K562 treated with DMSO at 1 percent for 48 hours (cell line): ENCODE data around the gene KRTAP2-4. TPM values are rescaled to one million over a fixed set of nuclear protein-coding genes. Genes with fewer than 3 reads are reported as not detected.

Experiments used
- total RNA-seq: library from RNA; unstranded; fragments of 300-600 nt; gene quantifications from 2 replicates; pipeline ENCODE4 v1.2.3, GENCODE V29; 2022; ENCODE audit warnings: low replicate concordance; ENCODE audit errors: extremely low read depth

The KRTAP2-4 gene, protein sequence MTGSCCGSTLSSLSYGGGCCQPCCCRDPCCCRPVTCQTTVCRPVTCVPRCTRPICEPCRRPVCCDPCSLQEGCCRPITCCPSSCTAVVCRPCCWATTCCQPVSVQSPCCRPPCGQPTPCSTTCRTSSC
- total RNA-seq: not detected in 2 replicates

DNA sequence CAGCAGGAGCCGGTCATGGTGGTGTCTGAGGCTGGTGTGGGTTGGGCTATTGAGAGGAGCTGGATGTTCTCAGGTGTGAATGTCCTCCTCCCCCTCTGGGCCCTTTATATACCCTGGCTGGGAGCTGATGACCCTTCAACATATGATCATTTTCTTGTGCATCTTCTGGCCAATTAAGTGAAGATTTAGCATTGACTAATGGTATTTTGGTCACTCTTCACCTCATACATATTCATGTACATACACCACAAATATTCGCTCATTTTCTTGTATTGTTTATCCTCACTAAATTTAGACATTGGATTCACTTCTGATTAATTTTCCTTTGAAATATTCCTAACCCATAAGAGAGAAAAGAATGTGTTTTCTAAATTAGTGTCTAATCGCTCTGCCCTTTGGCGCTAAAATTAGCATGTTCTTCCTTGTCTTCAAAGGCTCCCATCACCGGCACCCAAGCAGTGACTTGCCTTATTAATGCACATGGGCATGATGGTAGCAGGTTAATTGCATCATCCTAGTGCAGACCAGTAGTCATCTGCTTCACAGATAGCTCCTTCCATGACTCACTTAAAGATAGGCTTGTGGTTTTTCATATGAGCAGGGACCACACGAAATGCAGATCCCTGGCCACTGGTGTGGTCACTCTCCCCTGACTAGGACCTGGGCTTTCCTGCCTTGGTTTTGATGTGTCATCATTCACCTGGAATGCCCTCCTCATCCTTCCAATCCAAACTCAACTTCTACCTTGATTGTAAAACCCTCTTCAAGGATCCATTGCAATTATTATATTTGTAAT is at the start of gene KRTAP2-4:
TSS of gene KRTAP2-4 (minus strand) at position 51 of the 796 bp plus-strand sequence. CDS start at position 17, 34 bp downstream.

DNA sequence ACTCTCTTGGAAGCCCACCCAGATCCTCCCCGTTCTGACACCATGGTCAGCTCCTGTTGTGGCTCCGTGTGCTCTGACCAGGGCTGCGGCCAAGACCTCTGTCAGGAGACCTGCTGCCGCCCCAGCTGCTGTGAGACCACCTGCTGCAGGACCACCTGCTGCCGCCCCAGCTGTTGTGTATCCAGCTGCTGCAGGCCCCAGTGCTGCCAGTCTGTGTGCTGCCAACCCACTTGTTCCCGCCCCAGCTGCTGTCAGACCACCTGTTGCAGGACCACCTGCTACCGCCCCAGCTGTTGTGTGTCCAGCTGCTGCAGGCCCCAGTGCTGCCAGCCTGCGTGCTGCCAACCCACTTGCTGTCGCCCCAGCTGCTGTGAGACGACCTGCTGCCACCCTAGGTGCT is 39.7 kb upstream of the KRTAP2-4 start, which contains the start of gene KRTAP4-9:
TSS of gene KRTAP4-9 (plus strand) at position 43 of the 400 bp plus-strand sequence. CDS start at position 43, 0 bp downstream.

DNA sequence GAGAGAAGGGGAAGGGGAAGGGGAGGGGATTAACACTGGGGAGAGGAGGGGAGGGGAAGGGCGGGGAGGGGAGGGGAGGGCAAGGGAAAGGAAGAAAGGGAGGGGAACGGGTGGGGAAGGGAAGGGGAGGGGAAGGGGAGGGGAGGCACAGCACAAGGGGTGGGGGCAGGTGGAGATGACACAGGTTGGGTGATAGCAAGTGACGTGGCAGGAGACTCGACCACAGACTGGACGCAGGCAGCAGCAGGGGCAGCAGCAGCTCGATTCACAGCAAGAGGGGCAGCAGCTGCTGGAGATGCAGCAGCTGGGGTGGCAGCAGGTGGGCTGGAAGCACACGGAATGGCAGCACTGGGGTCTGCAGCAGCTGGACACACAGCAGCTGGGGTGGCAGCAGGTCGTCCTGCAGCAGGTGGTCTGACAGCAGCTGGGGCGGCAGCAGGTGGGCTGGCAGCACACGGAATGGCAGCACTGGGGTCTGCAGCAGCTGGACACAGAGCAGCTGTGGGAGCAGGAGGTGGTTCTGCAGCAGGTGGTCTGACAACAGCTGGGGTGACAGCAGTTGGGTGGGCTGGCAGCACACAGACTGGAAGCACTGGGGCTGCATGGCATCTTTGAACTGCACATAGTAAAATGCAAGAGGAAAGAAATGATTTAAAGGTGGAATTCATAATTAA is 36.0 kb upstream of the KRTAP2-4 start, which contains the start of gene KRTAP4-16:
TSS of gene KRTAP4-16 (minus strand) at position 624 of the 674 bp plus-strand sequence. CDS start at position 624, 0 bp downstream.

DNA sequence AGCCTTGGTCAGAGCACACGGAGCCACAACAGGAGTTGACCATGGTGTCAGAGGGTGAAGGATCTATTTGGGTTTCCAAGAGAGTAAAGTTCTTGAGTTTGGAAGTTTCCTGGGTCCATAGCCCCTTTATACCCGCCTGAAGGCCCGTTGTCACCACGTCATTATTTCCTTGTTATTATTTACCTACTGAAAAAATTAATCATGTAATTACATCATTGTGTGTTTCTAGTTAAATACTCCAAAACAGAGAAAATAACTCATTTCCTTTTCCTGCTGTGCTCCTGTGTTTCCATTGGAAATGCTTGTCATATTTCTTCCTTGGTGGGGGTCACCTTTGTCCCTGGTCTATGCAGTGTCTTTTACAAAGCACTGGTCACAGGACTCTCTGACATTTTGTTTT is 32.4 kb upstream of the KRTAP2-4 start, which contains the start of gene KRTAP4-8:
TSS of gene KRTAP4-8 (minus strand) at position 101 of the 400 bp plus-strand sequence. CDS start at position 43, 58 bp downstream.

DNA sequence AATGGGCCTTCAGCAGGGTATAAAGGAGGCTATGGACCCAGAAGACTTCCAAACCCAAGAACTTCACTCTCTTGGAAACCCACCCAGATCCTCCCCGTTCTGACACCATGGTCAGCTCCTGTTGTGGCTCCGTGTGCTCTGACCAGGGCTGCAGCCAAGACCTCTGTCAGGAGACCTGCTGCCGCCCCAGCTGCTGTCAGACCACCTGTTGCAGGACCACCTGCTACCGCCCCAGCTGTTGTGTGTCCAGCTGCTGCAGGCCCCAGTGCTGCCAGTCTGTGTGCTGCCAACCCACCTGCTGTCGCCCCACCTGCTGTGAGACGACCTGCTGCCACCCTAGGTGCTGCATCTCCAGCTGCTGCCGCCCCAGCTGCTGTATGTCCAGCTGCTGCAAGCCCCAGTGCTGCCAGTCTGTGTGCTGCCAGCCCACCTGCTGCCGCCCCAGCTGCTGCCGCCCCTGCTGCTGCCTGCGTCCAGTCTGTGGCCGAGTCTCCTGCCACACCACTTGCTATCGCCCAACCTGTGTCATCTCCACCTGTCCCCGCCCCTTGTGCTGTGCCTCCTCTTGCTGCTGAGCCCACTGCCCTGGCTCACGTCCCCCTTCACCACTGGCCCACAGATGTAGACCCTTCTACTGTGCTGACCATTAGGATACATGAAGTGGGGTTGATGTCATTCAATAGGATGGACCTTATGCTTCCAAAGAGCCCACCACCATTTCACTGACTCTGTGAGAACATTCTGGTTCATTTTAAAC is 18.6 kb upstream of the KRTAP2-4 start, which contains the start of gene KRTAP4-7:
TSS of gene KRTAP4-7 (plus strand) at position 51 of the 757 bp plus-strand sequence. CDS start at position 108, 57 bp downstream.

DNA sequence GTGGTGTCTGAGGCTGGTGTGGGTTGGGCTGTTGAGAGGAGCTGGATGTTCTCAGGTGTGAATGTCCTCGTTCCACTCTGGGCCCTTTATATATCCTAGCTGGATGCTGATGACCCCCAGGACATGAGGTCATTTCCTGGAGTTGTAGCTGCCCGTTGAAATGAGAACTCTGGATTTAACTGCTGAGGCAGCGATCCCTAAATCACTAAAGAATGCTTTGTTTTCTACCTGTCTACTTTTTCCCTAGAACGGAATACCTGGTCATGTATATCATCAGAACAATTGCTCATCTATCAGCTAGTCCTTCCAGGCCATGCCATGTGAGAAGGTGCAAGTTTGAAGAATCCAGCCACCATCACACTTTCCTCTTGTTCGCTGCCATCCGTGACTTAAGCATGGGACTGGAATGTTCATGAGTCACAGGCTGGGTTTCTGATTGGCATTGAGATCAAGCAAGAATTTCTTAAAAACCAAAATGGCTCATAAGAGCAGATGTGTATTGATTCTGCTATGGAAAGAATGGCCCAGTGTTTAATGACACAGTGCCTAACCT is 5.6 kb downstream of the KRTAP2-4 start, which contains the start of gene KRTAP2-3:
TSS of gene KRTAP2-3 (minus strand) at position 63 of the 553 bp plus-strand sequence. CDS start 64 bp downstream, outside the sequence.

DNA sequence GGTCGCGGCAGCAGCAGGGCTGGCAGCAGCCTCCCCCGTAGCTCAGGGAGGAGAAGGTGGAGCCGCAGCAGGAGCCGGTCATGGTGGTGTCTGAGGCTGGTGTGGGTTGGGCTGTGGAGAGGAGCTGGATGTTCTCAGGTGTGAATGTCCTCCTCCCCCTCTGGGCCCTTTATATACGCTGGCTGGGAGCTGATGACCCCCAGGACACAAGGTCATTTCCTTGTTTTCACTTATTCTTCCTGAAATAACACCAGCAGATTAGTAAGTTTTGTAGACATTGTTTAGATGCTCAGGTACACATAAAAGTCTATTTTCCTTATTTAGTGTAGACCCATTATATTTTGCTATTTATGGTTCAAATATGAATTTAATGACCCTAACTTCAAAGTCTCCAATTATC is 10.5 kb downstream of the KRTAP2-4 start, which contains the start of gene KRTAP2-2:
TSS of gene KRTAP2-2 (minus strand) at position 101 of the 400 bp plus-strand sequence. CDS start at position 82, 19 bp downstream.

DNA sequence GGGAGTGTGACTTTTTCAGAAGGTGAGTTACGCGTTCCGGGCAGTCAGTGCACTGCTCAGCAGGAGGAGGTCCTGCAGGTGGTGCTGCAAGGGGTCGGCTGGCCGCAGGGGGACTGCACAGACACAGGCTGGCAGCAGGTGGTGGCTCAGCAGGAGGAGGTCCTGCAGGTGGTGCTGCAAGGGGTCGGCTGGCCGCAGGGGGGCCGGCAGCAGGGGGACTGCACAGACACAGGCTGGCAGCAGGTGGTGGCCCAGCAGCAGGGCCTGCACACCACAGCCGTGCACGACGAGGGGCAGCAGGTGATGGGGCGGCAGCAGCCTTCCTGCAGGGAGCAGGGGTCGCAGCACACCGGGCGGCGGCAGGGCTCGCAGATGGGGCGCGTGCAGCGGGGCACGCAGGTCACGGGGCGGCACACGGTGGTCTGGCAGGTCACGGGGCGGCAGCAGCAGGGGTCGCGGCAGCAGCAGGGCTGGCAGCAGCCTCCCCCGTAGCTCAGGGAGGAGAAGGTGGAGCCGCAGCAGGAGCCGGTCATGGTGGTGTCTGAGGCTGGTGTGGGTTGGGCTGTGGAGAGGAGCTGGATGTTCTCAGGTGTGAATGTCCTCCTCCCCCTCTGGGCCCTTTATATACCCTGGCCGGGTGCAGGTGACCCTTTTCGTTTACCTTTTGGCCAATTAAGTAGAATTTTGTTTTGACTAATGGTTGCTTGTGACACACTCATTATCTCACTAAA is 18.8 kb downstream of the KRTAP2-4 start, which contains the start of gene KRTAP2-1:
TSS of gene KRTAP2-1 (minus strand) at position 582 of the 731 bp plus-strand sequence. CDS start at position 533, 49 bp downstream.

DNA sequence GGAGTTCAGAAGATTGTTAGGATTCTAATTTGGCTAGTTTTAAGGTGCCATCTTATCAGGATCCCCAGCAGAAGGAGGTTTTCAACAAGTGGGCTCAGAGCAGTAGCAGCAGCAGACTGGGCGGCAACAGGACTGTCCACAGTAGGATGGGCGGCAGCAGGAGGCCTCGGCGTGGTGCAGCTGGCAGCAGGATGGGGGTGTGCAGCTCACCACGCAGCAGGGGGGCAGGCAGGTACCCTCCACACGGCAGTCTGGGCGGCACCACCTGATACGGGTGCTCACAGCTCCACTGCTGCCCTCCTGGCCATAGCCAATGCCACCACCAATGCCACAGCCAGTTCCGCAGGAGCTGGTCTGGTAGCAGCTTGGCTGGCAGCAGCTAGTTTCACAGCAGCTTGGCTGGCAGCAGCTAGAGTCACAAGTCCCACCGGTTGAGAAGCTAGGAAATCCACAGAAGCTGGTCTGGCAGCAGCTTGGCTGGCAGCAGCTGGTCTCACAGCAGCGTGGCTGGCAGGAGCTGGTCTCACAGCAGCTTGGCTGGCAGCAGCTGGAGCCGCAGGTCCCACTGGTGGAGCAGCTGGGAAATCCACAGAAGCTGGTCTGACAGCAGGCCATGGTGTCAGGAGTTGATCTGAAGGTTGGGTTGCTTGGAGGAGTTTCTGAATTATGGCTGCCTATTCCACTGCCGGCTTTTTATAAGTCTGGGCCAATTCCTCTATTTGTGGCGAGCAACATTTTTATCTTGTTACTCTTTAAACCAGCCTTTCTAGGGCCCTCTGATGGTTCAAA is 24.7 kb downstream of the KRTAP2-4 start, which contains the start of gene KRTAP1-1:
TSS of gene KRTAP1-1 (minus strand) at position 668 of the 789 bp plus-strand sequence. CDS start at position 615, 53 bp downstream.

DNA sequence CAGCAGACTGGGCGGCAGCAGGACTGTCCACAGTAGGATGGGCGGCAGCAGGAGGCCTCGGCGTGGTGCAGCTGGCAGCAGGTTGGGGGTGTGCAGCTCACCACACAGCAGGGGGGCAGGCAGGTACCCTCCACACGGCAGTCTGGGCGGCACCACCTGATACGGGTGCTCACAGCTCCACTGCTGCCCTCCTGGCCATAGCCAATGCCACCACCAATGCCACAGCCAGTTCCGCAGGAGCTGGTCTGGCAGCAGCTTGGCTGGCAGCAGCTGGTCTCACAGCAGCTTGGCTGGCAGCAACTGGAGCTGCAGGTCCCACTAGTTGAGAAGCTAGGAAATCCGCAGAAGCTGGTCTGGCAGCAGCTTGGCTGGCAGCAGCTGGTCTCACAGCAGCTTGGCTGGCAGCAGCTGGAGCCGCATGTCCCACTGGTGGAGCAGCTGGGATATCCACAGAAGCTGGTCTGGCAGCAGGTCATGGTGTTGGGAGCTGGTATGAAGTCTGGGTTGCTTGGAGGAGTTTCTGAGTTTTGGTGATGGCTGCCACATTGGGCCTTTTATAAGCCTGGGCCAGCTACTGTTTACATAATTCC is 31.2 kb downstream of the KRTAP2-4 start, which contains the start of gene KRTAP1-3:
TSS of gene KRTAP1-3 (minus strand) at position 529 of the 590 bp plus-strand sequence. CDS start at position 476, 53 bp downstream.

DNA sequence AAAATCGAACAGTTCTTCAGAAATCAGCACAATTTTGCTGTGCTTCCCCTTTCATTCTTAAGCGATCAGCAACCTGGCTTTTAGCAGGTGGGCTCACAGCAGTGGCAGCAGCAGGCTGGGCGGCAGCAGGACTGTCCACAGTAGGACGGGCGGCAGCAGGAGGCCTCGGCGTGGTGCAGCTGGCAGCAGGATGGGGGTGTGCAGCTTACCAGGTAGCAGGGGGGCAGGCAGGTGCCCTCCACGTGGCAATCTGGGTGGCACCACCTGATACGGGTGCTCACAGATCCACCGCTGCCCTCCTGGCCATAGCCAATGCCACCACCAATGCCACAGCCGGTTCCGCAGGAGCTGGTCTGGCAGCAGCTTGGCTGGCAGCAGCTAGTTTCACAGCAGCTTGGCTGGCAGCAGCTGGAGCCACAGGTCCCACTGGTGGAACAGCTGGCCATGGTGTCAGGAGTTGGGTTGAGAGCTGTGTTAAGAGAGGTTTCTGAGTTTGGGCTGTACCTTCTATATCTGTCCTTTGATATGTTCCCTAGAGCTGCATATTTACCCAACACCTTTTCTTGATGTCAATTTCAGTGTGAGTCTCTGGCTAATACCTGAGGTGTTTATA is 35.9 kb downstream of the KRTAP2-4 start, which contains the start of gene KRTAP1-4:
TSS of gene KRTAP1-4 (minus strand) at position 563 of the 613 bp plus-strand sequence. CDS start at position 446, 117 bp downstream.

DNA sequence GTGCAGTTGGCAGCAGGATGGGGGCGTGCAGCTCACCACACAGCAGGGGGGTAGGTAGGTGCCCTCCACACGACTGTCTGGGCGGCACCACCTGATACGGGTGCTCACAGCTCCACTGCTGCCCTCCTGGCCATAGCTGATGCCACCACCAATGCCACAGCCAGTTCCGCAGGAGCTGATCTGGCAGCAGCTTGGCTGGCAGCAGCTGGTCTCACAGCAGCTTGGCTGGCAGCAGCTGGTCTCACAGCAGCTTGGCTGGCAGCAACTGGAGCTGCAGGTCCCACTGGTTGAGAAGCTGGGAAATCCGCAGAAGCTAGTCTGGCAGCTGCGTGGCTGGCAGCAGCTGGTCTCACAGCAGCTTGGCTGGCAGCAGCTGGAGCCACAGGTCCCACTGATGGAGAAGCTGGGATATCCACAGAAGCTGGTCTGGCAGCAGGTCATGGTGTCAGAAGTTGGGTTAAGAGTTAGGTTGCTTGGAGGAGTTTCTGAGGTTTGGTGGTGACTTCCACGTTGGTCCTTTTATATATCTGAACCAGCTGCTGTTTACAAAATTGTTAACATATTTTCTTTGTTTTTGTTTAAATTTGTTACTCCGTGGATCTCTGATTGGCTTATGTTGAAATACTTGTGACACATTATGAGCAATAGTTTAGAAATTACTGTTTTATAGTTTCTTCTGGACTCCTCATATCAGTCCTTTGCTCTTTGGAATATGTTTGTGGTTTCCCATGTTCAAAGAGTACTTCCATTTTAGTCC is 38.8 kb downstream of the KRTAP2-4 start, which contains the start of gene KRTAP1-5:
TSS of gene KRTAP1-5 (minus strand) at position 494 of the 757 bp plus-strand sequence. CDS start at position 441, 53 bp downstream.

Other genes with a start within 250 kb of the KRTAP2-4 start
- gene KRT10, start 243.3 kb downstream of the KRTAP2-4 start, total RNA-seq: not detected in 2 replicates
- not detected in 2 replicates for gene KRT12, start 198.7 kb downstream of the KRTAP2-4 start, total RNA-seq
- not detected in 2 replicates for gene KRT20, start 180.6 kb downstream of the KRTAP2-4 start, total RNA-seq
- gene KRT23, start 128.2 kb downstream of the KRTAP2-4 start, total RNA-seq: not detected in 2 replicates
- gene KRT39, start 98.9 kb downstream of the KRTAP2-4 start, total RNA-seq: not detected in 2 replicates
- not detected in 2 replicates for gene KRT40, start 81.6 kb downstream of the KRTAP2-4 start, total RNA-seq
- not detected in 2 replicates for gene KRTAP3-3, start 71.7 kb downstream of the KRTAP2-4 start, total RNA-seq
- not detected in 2 replicates for gene KRTAP3-2, start 66.0 kb downstream of the KRTAP2-4 start, total RNA-seq
- not detected in 2 replicates for gene KRTAP3-1, start 56.8 kb downstream of the KRTAP2-4 start, total RNA-seq
- gene KRTAP1-5, start 38.7 kb downstream of the KRTAP2-4 start, total RNA-seq: not detected in 2 replicates
- gene KRTAP1-4, start 35.7 kb downstream of the KRTAP2-4 start, total RNA-seq: not detected in 2 replicates
- gene KRTAP1-3, start 31.0 kb downstream of the KRTAP2-4 start, total RNA-seq: not detected in 2 replicates
- gene KRTAP1-1, start 24.4 kb downstream of the KRTAP2-4 start, total RNA-seq: not detected in 2 replicates
- gene KRTAP2-1, start 18.6 kb downstream of the KRTAP2-4 start, total RNA-seq: not detected in 2 replicates
- gene KRTAP2-2, start 10.6 kb downstream of the KRTAP2-4 start, total RNA-seq: not detected in 2 replicates
- not detected in 2 replicates for gene KRTAP2-3, start 5.8 kb downstream of the KRTAP2-4 start, total RNA-seq
- gene KRTAP4-7, start 18.3 kb upstream of the KRTAP2-4 start, total RNA-seq: not detected in 2 replicates
- gene KRTAP4-8, start 32.3 kb upstream of the KRTAP2-4 start, total RNA-seq: not detected in 2 replicates
- gene KRTAP4-16, start 36.3 kb upstream of the KRTAP2-4 start, total RNA-seq: not detected in 2 replicates
- not detected in 2 replicates for gene KRTAP4-9, start 39.5 kb upstream of the KRTAP2-4 start, total RNA-seq
- not detected in 2 replicates for gene KRTAP4-11, start 52.5 kb upstream of the KRTAP2-4 start, total RNA-seq
- not detected in 2 replicates for gene KRTAP4-12, start 58.3 kb upstream of the KRTAP2-4 start, total RNA-seq
- gene KRTAP4-6, start 74.7 kb upstream of the KRTAP2-4 start, total RNA-seq: not detected in 2 replicates
- not detected in 2 replicates for gene KRTAP4-5, start 83.9 kb upstream of the KRTAP2-4 start, total RNA-seq
- gene KRTAP4-4, start 94.9 kb upstream of the KRTAP2-4 start, total RNA-seq: not detected in 2 replicates
- gene KRTAP4-3, start 102.3 kb upstream of the KRTAP2-4 start, total RNA-seq: not detected in 2 replicates
- gene KRTAP4-2, start 112.3 kb upstream of the KRTAP2-4 start, total RNA-seq: not detected in 2 replicates
- not detected in 2 replicates for gene KRTAP4-1, start 119.0 kb upstream of the KRTAP2-4 start, total RNA-seq
- gene KRTAP9-1, start 124.0 kb upstream of the KRTAP2-4 start, total RNA-seq: not detected in 2 replicates
- not detected in 2 replicates for gene KRTAP9-2, start 160.8 kb upstream of the KRTAP2-4 start, total RNA-seq
- not detected in 2 replicates for gene KRTAP9-3, start 166.6 kb upstream of the KRTAP2-4 start, total RNA-seq
- gene KRTAP9-8, start 172.1 kb upstream of the KRTAP2-4 start, total RNA-seq: not detected in 2 replicates
- not detected in 2 replicates for gene KRTAP9-4, start 183.8 kb upstream of the KRTAP2-4 start, total RNA-seq
- gene KRTAP9-9, start 189.5 kb upstream of the KRTAP2-4 start, total RNA-seq: not detected in 2 replicates
- gene KRTAP9-6, start 199.5 kb upstream of the KRTAP2-4 start, total RNA-seq: not detected in 2 replicates
- not detected in 2 replicates for gene KRTAP9-7, start 209.8 kb upstream of the KRTAP2-4 start, total RNA-seq
- not detected in 2 replicates for gene KRTAP29-1, start 237.0 kb upstream of the KRTAP2-4 start, total RNA-seq
- gene KRTAP16-1, start 243.4 kb upstream of the KRTAP2-4 start, total RNA-seq: not detected in 2 replicates
- not detected in 2 replicates for gene KRTAP17-1, start 249.8 kb upstream of the KRTAP2-4 start, total RNA-seq